Jurkat, Clone E6-1 (cell line): ENCODE data around the gene NKX6-1.

ENCODE experiments used
- DNase-seq: peaks from one replicate; pipeline ENCODE4 v3.0.0-alpha.2; 2011; ENCODE audit warnings: low read depth, low spot score
- H3K4me3 ChIP-seq: 2 replicates; pipeline ENCODE4 v1.5.1; 2011; ENCODE audit warnings: mild to moderate bottlenecking, low read length, control low read depth, moderate library complexity

Gene NKX6-1

DNA sequence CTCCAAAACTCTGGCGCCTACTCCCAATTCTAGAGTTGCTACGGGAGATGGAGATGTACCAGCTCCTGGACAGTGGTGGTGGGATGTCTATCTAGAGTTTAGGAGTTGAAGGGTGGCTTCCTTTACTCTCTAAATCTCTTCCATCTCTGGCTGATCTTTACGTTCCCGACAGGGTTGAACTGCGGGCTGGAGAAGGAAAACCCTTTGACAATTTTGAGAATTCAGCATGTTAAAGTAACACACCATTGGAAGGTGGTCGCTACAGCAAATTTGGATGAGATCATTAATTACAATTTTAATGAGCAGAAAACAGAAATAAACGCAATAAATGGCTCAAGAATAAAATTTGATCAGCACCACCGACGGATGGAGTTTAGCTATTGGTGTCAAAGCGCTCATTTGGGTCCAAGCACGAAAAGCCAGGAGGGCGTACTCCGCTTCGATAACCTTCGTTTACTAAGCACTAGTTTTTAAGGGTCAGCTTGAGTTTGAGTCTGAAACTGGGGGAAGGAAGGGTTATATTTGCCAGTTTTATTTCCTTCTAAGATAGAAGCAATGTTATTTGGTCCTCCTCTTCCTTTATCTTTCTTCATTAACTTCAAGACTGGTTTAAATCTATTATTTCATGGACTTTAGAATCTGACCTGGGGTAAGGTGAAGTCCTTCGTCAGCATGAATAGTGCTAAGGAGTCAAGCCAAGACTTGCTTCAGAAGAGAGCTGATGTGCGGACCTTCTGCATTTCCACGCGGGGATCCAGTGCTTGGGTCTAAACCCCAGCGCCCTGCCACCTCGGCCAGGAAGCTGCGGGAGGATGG, 1.5 kb upstream of the NKX6-1 start:
- DNase-seq = no peak
- no peak overlapping the region for H3K4me3 ChIP-seq

DNA sequence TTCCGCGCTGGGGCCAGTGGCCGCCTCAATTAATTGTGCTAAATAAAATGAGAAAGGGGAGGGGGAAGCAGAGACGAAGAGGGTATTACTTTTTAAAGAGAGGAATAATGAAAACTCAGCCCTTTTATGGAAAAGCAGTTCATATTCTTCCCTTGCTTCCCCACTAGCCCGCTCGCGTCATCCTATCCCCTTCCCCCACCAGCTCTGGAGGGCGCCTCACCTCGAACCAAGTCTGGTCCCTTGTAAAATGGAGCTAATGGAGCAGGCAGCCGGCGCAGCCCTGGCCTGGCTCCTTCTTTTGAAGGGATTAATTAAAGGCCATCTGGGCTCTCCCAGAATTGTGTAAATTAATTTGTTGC, 511 bp upstream of the NKX6-1 start:
- DNase-seq = no peak
- no peak overlapping the region for H3K4me3 ChIP-seq

DNA sequence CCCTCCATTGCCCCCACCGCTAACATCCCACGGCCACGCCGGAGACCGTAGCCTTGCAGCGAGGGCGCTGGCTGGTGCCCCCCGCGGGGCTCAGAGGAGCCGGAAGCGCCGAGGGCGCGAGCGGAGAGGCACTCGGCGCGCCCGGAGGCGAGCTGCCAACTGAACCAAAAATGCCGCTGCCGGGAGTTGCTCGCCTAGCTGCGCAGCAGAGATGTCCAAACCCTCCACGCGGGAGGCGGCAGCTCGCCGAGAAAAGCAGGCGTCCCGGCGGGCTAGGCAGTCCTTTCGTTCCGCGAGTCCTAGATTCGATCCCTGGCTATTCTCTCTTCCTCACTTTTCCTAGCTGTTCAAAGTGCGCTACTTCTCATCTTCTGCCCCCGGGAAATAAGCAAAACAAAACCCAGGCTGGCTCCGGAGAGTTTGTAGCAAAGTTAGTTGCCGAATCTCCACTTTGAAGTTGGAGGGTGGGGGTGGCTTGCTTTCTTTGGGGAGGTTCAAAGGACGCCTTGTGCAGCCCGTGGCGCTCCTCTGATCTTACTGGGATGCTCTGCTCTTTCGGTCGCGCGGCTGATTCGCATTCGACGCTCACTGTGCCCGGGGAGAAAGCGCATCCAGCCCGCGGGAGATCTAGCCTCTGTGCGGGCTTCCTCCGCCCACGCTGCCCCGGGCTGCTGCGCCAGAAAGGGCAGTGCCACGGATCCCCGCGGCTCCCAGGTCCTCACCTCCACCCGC, 723 bp downstream of the NKX6-1 start:
- peak; percentile 6 for DNase-seq
- peak overlapping the region; percentile 52 for H3K4me3 ChIP-seq

DNA sequence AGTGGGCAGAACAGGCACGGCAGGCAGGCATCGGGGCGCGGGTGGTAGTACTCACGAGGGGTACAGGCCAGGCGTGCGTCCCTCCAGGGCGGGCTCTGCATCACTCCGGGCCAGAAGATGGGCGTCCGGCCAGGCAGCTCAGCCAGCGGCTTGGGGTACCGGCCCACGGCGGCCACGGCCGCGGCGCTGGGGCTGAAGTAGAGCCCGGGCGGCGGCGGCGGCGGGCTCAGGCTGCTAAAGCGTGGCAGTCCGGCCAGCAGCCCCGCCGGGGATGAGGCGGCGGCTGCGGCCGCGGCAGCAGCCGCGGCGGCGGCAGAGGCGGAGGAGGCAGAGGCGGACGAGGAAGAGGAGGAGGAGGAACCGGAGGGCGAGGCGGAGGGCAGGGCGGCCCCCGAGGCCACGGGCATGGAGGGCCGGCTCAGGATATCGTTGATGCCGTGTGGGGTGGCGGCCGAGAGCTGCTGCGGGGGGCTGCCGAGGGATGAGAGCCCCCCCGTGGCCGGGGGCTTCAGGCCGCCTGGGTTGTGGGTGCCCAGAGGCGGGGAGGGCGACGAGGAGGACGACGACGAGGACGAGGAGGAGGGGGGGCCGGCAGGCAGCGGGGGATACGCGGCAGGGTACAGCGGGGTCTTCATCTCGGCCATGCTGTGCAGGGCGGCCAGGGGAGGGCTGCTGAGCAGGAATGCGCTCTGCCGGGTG, 1.4 kb downstream of the NKX6-1 start:
- DNase-seq = no peak
- peak overlapping the region; percentile 52 for H3K4me3 ChIP-seq

DNA sequence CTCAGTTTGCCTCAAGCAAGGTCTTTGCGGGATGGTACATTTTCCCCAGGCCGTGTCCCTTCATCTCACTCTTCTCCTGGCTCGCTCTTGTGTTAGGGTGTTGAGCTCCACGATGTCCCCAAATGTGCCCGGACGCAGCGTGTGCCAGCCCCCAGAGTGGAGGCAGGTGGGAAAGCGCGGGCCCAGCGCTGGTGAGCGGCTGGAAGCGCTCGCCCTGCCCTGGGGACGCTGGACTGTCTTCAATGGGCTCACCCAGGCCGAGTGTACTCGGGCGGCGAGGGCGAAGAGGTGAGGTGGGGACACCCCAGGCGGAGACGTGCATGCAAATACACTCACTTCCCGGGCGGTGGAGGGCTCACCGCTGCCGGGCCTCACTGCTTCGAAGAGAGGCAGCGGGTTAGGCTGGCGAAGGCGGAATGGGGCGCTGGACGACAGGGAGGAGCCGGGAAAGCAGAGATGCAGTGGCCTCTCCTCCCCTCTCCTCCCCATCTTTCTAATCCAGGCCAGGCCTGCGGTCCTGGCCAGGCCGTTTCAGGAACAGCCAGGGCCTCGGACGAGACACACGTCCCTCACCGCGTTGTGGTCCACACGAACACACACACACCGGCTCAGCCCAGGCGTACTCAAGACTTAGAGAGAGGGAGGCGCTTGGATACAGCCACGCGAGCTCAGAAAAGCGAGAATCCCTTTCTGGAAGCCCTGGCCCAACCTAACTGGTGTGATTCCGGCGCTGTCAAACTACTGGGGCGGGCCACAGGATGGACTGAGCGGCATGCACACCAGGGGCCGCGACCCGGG, 2.2 kb downstream of the NKX6-1 start:
- DNase-seq = no peak
- H3K4me3 ChIP-seq = no peak overlapping the region

- DNase-seq = no peak
- no peak overlapping the region for H3K4me3 ChIP-seq
These were observed 2.8 kb downstream of the NKX6-1 start for GRCh38 chr4:84496331-84496705.

DNA sequence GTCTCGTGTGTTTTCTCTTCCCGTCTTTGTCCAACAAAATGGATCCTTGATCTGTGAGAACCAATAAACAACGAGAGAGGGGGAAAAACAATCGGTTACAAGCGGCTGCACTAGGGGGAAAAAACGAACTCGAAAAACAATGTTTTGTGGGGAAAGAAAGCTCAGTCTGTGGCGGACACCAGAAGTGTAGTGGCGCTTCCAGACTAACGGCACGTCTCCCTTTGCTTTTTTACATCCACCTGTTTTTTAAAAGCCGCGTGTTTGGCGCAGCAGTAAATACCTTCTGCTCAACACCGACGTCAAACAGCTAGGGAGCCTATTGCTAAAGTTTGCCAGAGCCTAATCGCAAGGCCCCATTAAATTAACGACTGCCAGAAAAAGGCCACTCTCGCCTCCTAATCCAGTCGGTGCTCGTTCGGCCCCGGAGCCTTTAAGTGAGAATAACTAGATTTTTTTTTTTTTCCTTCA, 3.3 kb downstream of the NKX6-1 start:
- no peak overlapping the region for H3K4me3 ChIP-seq

GRCh38 chr4:84495118-84495793, 3.8 kb downstream of the NKX6-1 start:
- no peak overlapping the region for H3K4me3 ChIP-seq
- no peak for DNase-seq

More for the DNA sequence above, 3.3 kb downstream of the NKX6-1 start:
- no peak for DNase-seq

DNA sequence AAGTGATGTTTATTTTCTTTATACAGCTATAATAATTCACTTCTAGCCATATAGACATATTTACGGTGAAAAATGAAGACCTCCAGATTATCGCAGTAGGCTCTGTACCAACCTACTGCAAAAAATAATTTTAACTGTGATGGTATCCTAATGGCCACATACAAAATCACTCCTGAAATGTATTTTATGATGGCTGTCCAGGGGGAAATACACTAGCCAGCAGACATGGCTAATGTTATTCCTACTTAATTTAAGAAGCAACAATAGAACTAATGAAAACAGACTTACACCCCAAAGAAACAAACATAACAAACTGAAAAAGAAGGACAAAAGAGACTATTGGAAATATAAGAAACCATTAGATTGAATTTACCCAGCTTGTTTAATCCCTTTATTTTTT, 4.6 kb downstream of the NKX6-1 start:
- H3K4me3 ChIP-seq = no peak overlapping the region
- no peak for DNase-seq

GRCh38 chr4:84494076-84494475, 5.0 kb downstream of the NKX6-1 start:
- no peak overlapping the region for H3K4me3 ChIP-seq
- no peak for DNase-seq

DNA sequence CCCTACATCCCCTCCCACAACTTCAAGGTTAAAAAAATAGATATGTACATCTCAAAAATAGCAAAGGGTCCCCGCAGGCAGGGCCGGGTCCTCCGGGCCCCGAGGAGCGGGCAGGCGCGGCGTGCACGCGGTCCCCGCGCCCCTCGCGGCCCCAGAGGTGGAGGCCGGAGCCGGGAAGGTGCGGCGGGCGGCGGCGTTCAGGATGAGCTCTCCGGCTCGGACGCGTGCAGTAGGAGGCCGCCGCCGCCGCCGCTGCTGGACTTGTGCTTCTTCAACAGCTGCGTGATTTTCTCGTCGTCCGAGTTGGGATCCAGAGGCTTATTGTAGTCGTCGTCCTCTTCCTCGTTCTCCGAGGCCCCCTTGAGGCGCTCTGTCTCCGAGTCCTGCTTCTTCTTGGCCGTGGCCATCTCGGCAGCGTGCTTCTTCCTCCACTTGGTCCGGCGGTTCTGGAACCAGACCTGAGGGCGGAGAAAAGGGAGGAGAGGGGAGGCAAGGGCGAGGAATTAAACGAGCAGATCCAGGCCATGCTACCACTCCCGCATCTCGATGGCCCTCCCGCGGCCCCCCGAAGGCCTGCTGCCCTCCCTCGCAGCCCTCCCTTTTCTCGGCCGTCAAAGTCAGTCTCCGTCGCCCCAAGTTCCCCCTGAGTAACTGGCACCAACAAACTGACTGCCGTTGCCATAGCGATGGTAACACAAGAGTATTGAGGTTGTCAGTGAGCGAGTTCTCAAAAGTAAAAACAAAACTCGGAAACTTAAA, 5.8 kb downstream of the NKX6-1 start:
- no peak overlapping the region for H3K4me3 ChIP-seq
- no peak for DNase-seq

GRCh38 chr4:84492737-84493091, 6.4 kb downstream of the NKX6-1 start:
- no peak overlapping the region for H3K4me3 ChIP-seq
- DNase-seq = no peak

DNA sequence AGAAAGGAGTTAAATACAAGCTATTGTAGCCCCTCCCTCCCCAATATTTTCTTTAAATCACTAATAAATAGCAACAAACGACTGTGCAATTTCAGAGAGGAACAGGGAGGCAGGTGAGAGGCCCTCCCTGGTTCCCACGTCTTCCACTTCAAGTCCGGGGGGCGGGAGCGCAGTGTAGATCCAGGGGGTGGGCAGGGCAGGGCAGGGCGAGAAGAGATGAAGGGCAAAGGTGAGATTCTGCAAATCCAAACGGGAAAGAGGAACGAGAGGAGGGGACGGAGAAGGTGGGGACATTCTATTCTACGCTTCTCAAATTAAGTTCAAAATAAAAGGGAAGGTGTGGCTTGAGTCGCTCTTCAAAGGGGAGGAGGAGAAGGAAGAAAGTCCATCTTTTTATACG, 6.8 kb downstream of the NKX6-1 start:
- no peak overlapping the region for H3K4me3 ChIP-seq

GRCh38 chr4:84491481-84491880, 7.6 kb downstream of the NKX6-1 start:
- H3K4me3 ChIP-seq = no peak overlapping the region
- DNase-seq = no peak

More for the DNA sequence above, 6.8 kb downstream of the NKX6-1 start:
- DNase-seq = no peak

GRCh38 chr4:84490663-84491062, 8.4 kb downstream of the NKX6-1 start:
- no peak for DNase-seq
- H3K4me3 ChIP-seq = no peak overlapping the region

GRCh38 chr4:84484236-84484635, 14.9 kb downstream of the NKX6-1 start:
- no peak for DNase-seq
- H3K4me3 ChIP-seq = no peak overlapping the region

DNA sequence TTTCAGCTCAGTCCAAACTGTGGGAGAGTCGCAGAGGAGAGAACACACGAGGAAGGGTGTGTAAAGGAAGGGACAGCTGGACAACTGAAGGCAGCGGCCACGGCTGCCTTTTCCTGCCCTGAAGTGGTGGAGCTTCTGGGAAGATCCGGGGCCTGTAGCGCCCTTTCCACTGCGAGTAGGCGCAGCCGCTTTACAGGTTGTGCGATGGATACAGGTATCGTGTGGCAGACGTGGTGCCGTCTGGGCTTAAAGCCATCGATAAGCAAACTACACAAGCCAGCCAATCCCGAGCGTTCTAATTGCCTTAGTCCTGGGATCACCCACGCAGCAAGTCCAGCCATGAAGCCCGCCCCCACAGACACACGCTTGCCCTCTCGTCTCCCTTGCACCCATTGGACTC, 15.4 kb downstream of the NKX6-1 start:
- no peak for DNase-seq

More for the DNA sequence above, 15.4 kb downstream of the NKX6-1 start:
- H3K4me3 ChIP-seq = no peak overlapping the region
